PC-3 (cell line): Measurements from ENCODE around the gene USP38. TPM values are rescaled to one million over a fixed set of nuclear protein-coding genes. Genes with fewer than 3 reads are reported as not detected.
"Not testable (repeated sequence)": the region's sequence is repeated elsewhere in the genome, so short reads cannot be mapped to it uniquely, and the experiment has no call there.

Experiments
- ATAC-seq: fragments of 200-7000 bp; cut with Tn5 transposase; 2 replicates; pipeline ENCODE4 v1.9.1; 2020; ENCODE audit warnings: mild to moderate bottlenecking, moderate library complexity
- BruUV-seq: library from RNA; stranded (reverse); fragments of 400-500 nt; replicated peaks from 2 replicates; lab custom pipeline; 2021; lab: Mats Ljungman, UMichigan
- CTCF ChIA-PET: fragments of 300-600 bp; sonication (Branson Sonifier 250); formaldehyde crosslinking; loops from one replicate; lab custom pipeline; 2022; ENCODE audit warnings: antibody characterized with exemption; lab: Charles Lee
- POLR2A ChIA-PET: fragments of 300-600 bp; sonication (Branson Sonifier 250); formaldehyde crosslinking; loops from one replicate; lab custom pipeline; 2022; ENCODE audit warnings: antibody characterized with exemption; ENCODE audit not compliant: unreplicated experiment; lab: Charles Lee
- DNase-seq: peaks from one replicate; pipeline ENCODE4 v3.0.0-alpha.2; 2015
- H2AFZ ChIP-seq: fragments of 300-600 bp; sonication (generic); 2 replicates; pipeline ENCODE4 v1.6.0; 2016; ENCODE audit warnings: antibody characterized with exemption, low read length
- H3F3A ChIP-seq: fragments of 300-600 bp; sonication (generic); one replicate; pipeline ENCODE4 v1.6.0; 2017; ENCODE audit warnings: antibody characterized with exemption, low read length, control low read depth, mild to moderate bottlenecking; ENCODE audit not compliant: unreplicated experiment
- H3K27ac ChIP-seq: fragments of 300-600 bp; sonication (generic); 2 replicates; pipeline ENCODE4 v1.5.1; 2016; ENCODE audit warnings: mild to moderate bottlenecking, low read length
- H3K27me3 ChIP-seq: fragments of 300-600 bp; sonication (generic); 2 replicates; pipeline ENCODE4 v1.6.1; 2016; ENCODE audit warnings: low read length, mixed read lengths
- H3K36me3 ChIP-seq: fragments of 300-600 bp; sonication (generic); 2 replicates; pipeline ENCODE4 v1.6.1; 2016; ENCODE audit warnings: low read depth, mixed run types, low read length, mixed read lengths
- H3K4me1 ChIP-seq: fragments of 300-600 bp; sonication (generic); 2 replicates; pipeline ENCODE4 v1.5.1; 2016; ENCODE audit warnings: low read length; ENCODE audit not compliant: insufficient read depth
- H3K4me2 ChIP-seq: fragments of 300-600 bp; sonication (generic); 2 replicates; pipeline ENCODE4 v1.6.0; 2016; ENCODE audit warnings: low read length
- H3K4me3 ChIP-seq: fragments of 300-600 bp; sonication (generic); 2 replicates; pipeline ENCODE4 v1.5.1; 2016; ENCODE audit warnings: mild to moderate bottlenecking, low read length, mixed read lengths
- H3K79me2 ChIP-seq: fragments of 300-600 bp; sonication (generic); 2 replicates; pipeline ENCODE4 v1.6.1; 2017; ENCODE audit warnings: low read length, mixed read lengths
- H3K9ac ChIP-seq: fragments of 300-600 bp; sonication (generic); 2 replicates; pipeline ENCODE4 v1.6.0; 2016; ENCODE audit warnings: mild to moderate bottlenecking, low read length
- H3K9me2 ChIP-seq: fragments of 300-600 bp; sonication (generic); replicated peaks from 2 replicates; pipeline ENCODE4 v1.6.1; 2016; ENCODE audit warnings: mixed run types, low read length, mixed read lengths
- H3K9me3 ChIP-seq: fragments of 300-600 bp; sonication (generic); 2 replicates; pipeline ENCODE4 v1.6.1; 2016; ENCODE audit warnings: low read length, mixed read lengths
- H4K20me1 ChIP-seq: fragments of 300-600 bp; sonication (generic); 2 replicates; pipeline ENCODE4 v1.6.1; 2016; ENCODE audit warnings: low read length, mixed read lengths
- CTCF ChIP-seq: fragments of 300-600 bp; sonication (generic); conservative IDR thresholded peaks from 2 replicates; pipeline ENCODE4 v1.5.1; 2017; ENCODE audit warnings: antibody characterized with exemption, low read depth, mild to moderate bottlenecking, low read length
- EZH2 ChIP-seq: fragments of 300-600 bp; sonication (generic); IDR thresholded peaks from one replicate; pipeline ENCODE4 v1.6.1; 2017; ENCODE audit warnings: antibody characterized with exemption, mild to moderate bottlenecking, low read length; ENCODE audit not compliant: unreplicated experiment
- EZH2phosphoT487 ChIP-seq: fragments of 300-600 bp; sonication (generic); IDR thresholded peaks from 2 replicates; pipeline ENCODE4 v1.6.1; 2018; ENCODE audit warnings: mild to moderate bottlenecking, antibody characterized with exemption, low read length, borderline replicate concordance
- intact Hi-C: fragments of 100-400 bp; cut with micrococcal nuclease; formaldehyde crosslinking; loops from 2 replicates; pipeline ENCODE4 v1.9.0; 2023
- total RNA-seq: library from RNA; depleted of rRNA; stranded (reverse); fragments of >200 nt; gene quantifications from 2 replicates; pipeline ENCODE4 v1.2.3, GENCODE V29; 2014

USP38 gene
- total RNA-seq, 1 experiment from 2014 or later: 21.5 TPM

- DNase-seq (peak; percentile 37), ATAC-seq (peak; percentile 86)
- Histone ChIP-seq H3K27me3 (no peaks in the 10 kb centered on the region), H3K9me3 (no peaks in the 10 kb centered on the region), H2AFZ (no peak overlapping the region), H3K4me2 (no peak overlapping the region), H3F3A (no peaks in the 10 kb centered on the region), H3K4me1 (peaks cover 9% of the 10 kb centered on the region), H3K9ac (no peak overlapping the region), H3K4me3 (no peak overlapping the region), H3K79me2 (no peaks in the 10 kb centered on the region), H3K36me3 (no peaks in the 10 kb centered on the region), H3K27ac (no peak overlapping the region), H4K20me1 (no peaks in the 10 kb centered on the region), H3K9me2 (no peaks in the 10 kb centered on the region)
- TF ChIP-seq EZH2 (no peak), CTCF (no peak), EZH2phosphoT487 (no peak)
- intact Hi-C loops: no loop called here
- CTCF ChIA-PET: no interaction called here
- no TSS peak for BruUV-seq
- POLR2A ChIA-PET: no interaction called here
These were observed 47.6 kb downstream of the USP38 start for GRCh38 chr4:143232277-143232676.

- Histone ChIP-seq H3K27me3 (no peaks in the 10 kb centered on the region), H3K79me2 (no peaks in the 10 kb centered on the region), H4K20me1 (no peaks in the 10 kb centered on the region), H3K27ac (no peak overlapping the region), H2AFZ (no peak overlapping the region), H3K4me1 (peaks cover 9% of the 10 kb centered on the region), H3K36me3 (no peaks in the 10 kb centered on the region), H3K9me3 (no peaks in the 10 kb centered on the region), H3F3A (no peaks in the 10 kb centered on the region), H3K4me2 (no peak overlapping the region), H3K9ac (no peak overlapping the region), H3K4me3 (no peak overlapping the region), H3K9me2 (no peaks in the 10 kb centered on the region)
- ATAC-seq (no peak), DNase-seq (no peak)
- BruUV-seq: no TSS peak
- TF ChIP-seq CTCF (no peak), EZH2phosphoT487 (no peak), EZH2 (no peak)
- ChIA-PET POLR2A (no interaction called here), CTCF (interaction anchor here (0.9 kb wide), 1 partner anchor 27 kb away, joined by 3 read pairs; no protein-coding TSS in a partner anchor)
- intact Hi-C loops: no loop called here
These were observed 49.4 kb downstream of the USP38 start for GRCh38 chr4:143234153-143234552.

- DNase-seq, intact Hi-C loops: not testable (repeated sequence)
These were observed 52.5 kb downstream of the USP38 start for GRCh38 chr4:143237195-143237594.

More at GRCh38 chr4:143237195-143237594, 52.5 kb downstream of the USP38 start:
- H3K4me3 ChIP-seq, H3K79me2 ChIP-seq, ATAC-seq, H3K27me3 ChIP-seq, H3K4me2 ChIP-seq, H3K9me3 ChIP-seq, POLR2A ChIA-PET, H3F3A ChIP-seq, H4K20me1 ChIP-seq, H3K36me3 ChIP-seq, CTCF ChIA-PET, H3K9me2 ChIP-seq, H3K4me1 ChIP-seq, H2AFZ ChIP-seq, BruUV-seq, H3K27ac ChIP-seq, H3K9ac ChIP-seq: not testable (repeated sequence)
